Ovary (tissue), 9 donors: ENCODE data around the gene RPS3A. TPM values are rescaled to one million over a fixed set of nuclear protein-coding genes. Genes with fewer than 3 reads are reported as not detected.

ENCODE experiments used
- DNase-seq, 5 donors: peaks; one replicate each; pipeline ENCODE4 v3.0.0-alpha.2; 2019 to 2020
- H3K27ac ChIP-seq, 2 donors: fragments of 200-600 bp; one replicate each; pipeline versions ENCODE4 v1.5.1 to v1.8.0; 2019 to 2022
- H3K27me3 ChIP-seq: fragments of 200-600 bp; one replicate; pipeline ENCODE4 v1.8.0; 2022
- H3K36me3 ChIP-seq: fragments of 200-600 bp; sonication (generic); one replicate; pipeline ENCODE4 v1.5.1; 2019
- H3K4me1 ChIP-seq: one replicate; pipeline ENCODE4 v1.8.1; 2013; ENCODE audit warnings: mild to moderate bottlenecking, moderate library complexity; ENCODE audit not compliant: insufficient read depth
- H3K4me3 ChIP-seq: fragments of 200-600 bp; sonication (generic); one replicate; pipeline ENCODE4 v1.5.1; 2017
- H3K9me3 ChIP-seq, 2 donors: fragments of 200-600 bp in 1 of 2; sonication (generic) in 1 of 2; one replicate each; pipeline versions ENCODE4 v1.5.1 to v1.8.1; 2013 to 2019; ENCODE audit warnings: mild to moderate bottlenecking in 1 of 2, moderate library complexity in 1 of 2
- EP300 ChIP-seq: sonication (generic); formaldehyde crosslinking; IDR thresholded peaks from one replicate; pipeline ENCODE4 v1.6.1; 2017; ENCODE audit warnings: antibody characterized with exemption
- POLR2A ChIP-seq: fragments of 450-650 bp; IDR thresholded peaks from one replicate; pipeline ENCODE4 v1.6.1; 2017; ENCODE audit warnings: antibody characterized with exemption, mild to moderate bottlenecking, moderate library complexity
- WGBS, 3 donors: extraction: QIAGEN DNeasy Blood & Tissue Kit in 1 of 3; methylation state at CpG; one replicate each; pipeline versions ENCODE4 v1.1.5 to v1.1.7; 2013 to 2017; 5-methylcytosine and 5-hydroxymethylcytosine counted together
- intact Hi-C, 4 donors: fragments of 100-400 bp; cut with DNase I; formaldehyde crosslinking; loops; one replicate each; pipeline versions ENCODE4 v1.11.0 to v1.15.1; 2022 to 2023
- polyA plus RNA-seq, 2 donors: library from polyadenylated mRNA; stranded (reverse); fragments of 200-250 nt in 1 of 2; fragments of 350-450 nt in 1 of 2; fragmentation: Illumina TruSeq in 1 of 2; extraction: RNeasy Lipid Tissue Mini Kit (QIAGEN cat#74804) in 1 of 2; gene quantifications; one replicate each; pipeline ENCODE4 v1.2.3, GENCODE V29; 2013 to 2014
- total RNA-seq, 7 donors: library from RNA; depleted of rRNA in 2 of 7; stranded (reverse); fragments of >200 nt in 2 of 7; fragmentation: NEBNext Ultra II Directional in 3 of 7; extraction: Animal tissue kit (Norgen Biotek cat#: 25700) in 3 of 7; gene quantifications; one replicate each; pipeline versions ENCODE4 v1.1.0 to v1.2.4, GENCODE V29; 2016 to 2023
- TF ChIP-seq, protein P1 (sequence below), 3 donors: fragments of 450-650 bp in 2 of 3; fragments of 200-600 bp in 1 of 3; IDR thresholded peaks; one replicate each; pipeline versions ENCODE4 v1.5.1 to v1.8.0; 2016 to 2022; ENCODE audit warnings: antibody characterized with exemption in 3 of 3, mild to moderate bottlenecking in 1 of 3
- donor health status: DM: no; HTN: no; CAD: no; lungs with moderate emphysema.
- donor health status: DM: no; HTN: no; CAD: no.
- donor health status: Bipolar disorder and iron deficiency.
- donor health status: DM: yes; HTN: yes; CAD: no.
- donor health status: DM: no; HTN: no; CAD: no.
- donor health status: DM: yes; HTN: yes; CAD: no.

The RPS3A gene
- total and polyA plus RNA-seq, 9 donors = 3,970 to 14,418 (median 5,892) TPM

DNA sequence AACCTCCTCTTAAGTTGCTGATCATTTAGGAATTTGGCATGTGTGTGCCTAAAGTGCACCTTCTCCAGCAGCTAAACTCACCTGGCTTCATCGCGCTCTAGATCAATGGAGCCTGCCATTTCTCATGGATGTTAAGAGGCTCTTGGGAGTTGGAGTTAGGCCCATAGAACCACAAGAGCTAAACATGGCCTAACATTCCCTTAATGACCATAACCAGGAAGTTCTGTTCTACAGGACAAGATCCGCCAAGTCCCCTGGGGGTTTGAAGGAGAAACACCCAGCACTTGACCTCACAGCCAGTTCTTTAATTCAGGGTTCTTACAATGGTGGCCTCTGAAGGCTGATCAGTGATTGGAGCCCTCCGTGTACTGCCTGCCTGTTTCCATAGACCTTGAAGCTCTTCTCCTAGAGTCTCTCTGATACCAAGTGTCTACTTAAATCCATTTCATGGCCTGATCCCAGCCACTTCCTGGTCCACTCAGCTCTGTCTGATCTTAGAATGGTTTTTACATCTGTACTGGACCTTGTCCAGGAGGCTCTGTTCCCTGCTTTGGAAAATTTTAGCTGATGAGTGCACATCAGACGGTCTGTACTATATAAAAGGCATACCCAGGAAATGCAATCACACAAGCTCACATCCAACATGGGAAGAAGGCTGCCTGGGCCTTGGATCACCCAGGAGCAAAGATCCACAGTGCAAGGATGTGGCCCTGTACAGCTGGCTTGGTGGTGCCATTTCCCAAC is 45.1 kb downstream of the RPS3A start:
- H3K9me3 ChIP-seq = no peaks in the 10 kb centered on the region
- no peak overlapping the region for H3K27ac ChIP-seq
- 86 to 91% (median 87%) methylated on average over 5 of the region's 5 CpGs for WGBS, 3 donors
- intact Hi-C loops = no loop called here
- H3K4me1 ChIP-seq = no peaks in the 10 kb centered on the region
- TF ChIP-seq EP300 (no peak), POLR2A (no peak)
- no peak overlapping the region for H3K4me3 ChIP-seq
- H3K36me3 ChIP-seq = no peaks in the 10 kb centered on the region
- H3K27me3 ChIP-seq = no peaks in the 10 kb centered on the region
- no peak for DNase-seq

GRCh38 chr4:151147000-151147399 is 47.6 kb downstream of the RPS3A start:
- H3K36me3 ChIP-seq = no peaks in the 10 kb centered on the region

DNA sequence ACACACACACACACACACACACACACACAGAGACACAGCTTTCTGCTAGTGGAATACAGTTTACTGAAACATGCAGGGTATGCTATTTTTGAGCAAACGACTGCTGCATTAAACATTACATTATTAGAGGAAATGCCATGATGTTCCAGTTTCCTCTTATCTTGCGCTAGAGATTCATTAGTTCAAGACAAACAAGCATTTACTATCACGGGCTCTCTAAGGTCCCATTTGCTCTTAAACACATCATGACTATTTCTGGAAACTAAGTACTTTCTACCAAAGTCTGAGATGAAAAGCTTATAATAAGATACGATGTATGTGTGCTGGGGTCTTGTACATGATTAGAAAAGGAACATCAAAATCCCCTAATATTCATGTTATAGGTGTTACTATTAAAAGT is 48.8 kb downstream of the RPS3A start:
- H3K27ac ChIP-seq = no peak overlapping the region
- intact Hi-C loops = no loop called here
- H3K27me3 ChIP-seq = no peaks in the 10 kb centered on the region
- 76 to 79% (median 79%) methylated on average over 4 of the region's 4 CpGs for WGBS, 3 donors
- H3K36me3 ChIP-seq = no peaks in the 10 kb centered on the region
- H3K4me3 ChIP-seq = no peak overlapping the region
- no peaks in the 10 kb centered on the region for H3K9me3 ChIP-seq
- no peak for DNase-seq
- no peak for TF ChIP-seq POLR2A
- no peak for TF ChIP-seq EP300
- TF ChIP-seq, protein P1, sequence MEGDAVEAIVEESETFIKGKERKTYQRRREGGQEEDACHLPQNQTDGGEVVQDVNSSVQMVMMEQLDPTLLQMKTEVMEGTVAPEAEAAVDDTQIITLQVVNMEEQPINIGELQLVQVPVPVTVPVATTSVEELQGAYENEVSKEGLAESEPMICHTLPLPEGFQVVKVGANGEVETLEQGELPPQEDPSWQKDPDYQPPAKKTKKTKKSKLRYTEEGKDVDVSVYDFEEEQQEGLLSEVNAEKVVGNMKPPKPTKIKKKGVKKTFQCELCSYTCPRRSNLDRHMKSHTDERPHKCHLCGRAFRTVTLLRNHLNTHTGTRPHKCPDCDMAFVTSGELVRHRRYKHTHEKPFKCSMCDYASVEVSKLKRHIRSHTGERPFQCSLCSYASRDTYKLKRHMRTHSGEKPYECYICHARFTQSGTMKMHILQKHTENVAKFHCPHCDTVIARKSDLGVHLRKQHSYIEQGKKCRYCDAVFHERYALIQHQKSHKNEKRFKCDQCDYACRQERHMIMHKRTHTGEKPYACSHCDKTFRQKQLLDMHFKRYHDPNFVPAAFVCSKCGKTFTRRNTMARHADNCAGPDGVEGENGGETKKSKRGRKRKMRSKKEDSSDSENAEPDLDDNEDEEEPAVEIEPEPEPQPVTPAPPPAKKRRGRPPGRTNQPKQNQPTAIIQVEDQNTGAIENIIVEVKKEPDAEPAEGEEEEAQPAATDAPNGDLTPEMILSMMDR (IDR thresholded peaks at IDR 0.05) = no peak
- H3K4me1 ChIP-seq = no peaks in the 10 kb centered on the region

More at GRCh38 chr4:151147000-151147399, 47.6 kb downstream of the RPS3A start:
- DNase-seq = no peak
- Histone ChIP-seq H3K9me3 (no peaks in the 10 kb centered on the region), H3K27ac (no peak overlapping the region), H3K4me3 (no peak overlapping the region), H3K4me1 (no peaks in the 10 kb centered on the region), H3K27me3 (no peaks in the 10 kb centered on the region)
- intact Hi-C loops = no loop called here
- 81 to 84% (median 83%) methylated on average over 3 of the region's 3 CpGs for WGBS, 3 donors
- TF ChIP-seq EP300 (no peak), POLR2A (no peak)
- TF ChIP-seq, protein P1 (IDR thresholded peaks at IDR 0.05) = no peak

- H3K27ac ChIP-seq = no peak overlapping the region
- 94 to 97% (median 94%) methylated on average over 9 of the region's 9 CpGs for WGBS, 3 donors
- intact Hi-C loops = no loop called here
- H3K4me1 ChIP-seq = no peaks in the 10 kb centered on the region
- TF ChIP-seq EP300 = no peak
- no peak for TF ChIP-seq POLR2A
- TF ChIP-seq, protein P1 (IDR thresholded peaks at IDR 0.05) = no peak
- no peaks in the 10 kb centered on the region for H3K27me3 ChIP-seq
- H3K4me3 ChIP-seq = no peak overlapping the region
- no peak for DNase-seq
- no peaks in the 10 kb centered on the region for H3K36me3 ChIP-seq
- H3K9me3 ChIP-seq = no peaks in the 10 kb centered on the region
Measured at GRCh38 chr4:151150821-151151580, 51.6 kb downstream of the RPS3A start.

DNA sequence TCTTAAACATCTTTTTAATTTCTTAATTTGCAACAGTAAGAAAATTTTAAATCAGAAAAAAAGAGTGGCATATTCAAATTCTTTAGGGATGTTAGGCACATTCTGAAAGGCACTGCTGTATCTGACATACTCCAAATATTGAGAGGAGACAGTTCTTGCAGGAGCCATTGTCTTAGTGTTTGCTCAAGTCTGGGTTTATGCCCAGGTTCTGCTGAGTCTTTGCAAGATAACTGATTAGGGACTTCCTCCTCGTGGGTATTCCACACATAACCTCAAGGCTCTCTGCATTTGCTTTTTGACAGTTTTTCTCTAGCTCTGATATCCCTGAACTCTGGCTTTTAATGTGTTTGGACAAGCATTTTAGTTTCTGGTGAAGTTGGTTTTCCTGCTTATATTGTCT is 52.6 kb downstream of the RPS3A start:
- 3 to 5% (median 3%) methylated on average over 1 of the region's 1 CpG for WGBS, 3 donors
- Histone ChIP-seq H3K4me1 (no peaks in the 10 kb centered on the region), H3K36me3 (no peaks in the 10 kb centered on the region), H3K9me3 (no peaks in the 10 kb centered on the region), H3K27ac (no peak overlapping the region), H3K4me3 (no peak overlapping the region), H3K27me3 (no peaks in the 10 kb centered on the region)
- TF ChIP-seq POLR2A (no peak), EP300 (no peak)
- TF ChIP-seq, protein P1 (IDR thresholded peaks at IDR 0.05) = no peak
- intact Hi-C loops = no loop called here
- DNase-seq = no peak
